ENCODE results near the gene DFFB. TPM values are rescaled to one million over a fixed set of nuclear protein-coding genes. Genes with fewer than 3 reads are reported as not detected.

DFFB gene
- total RNA-seq, 4 donors from 2014 or later = 0.82 to 8.7 (median 4.8) TPM

- no peak for TF ChIP-seq CTCF (IDR thresholded peaks at IDR 0.05; ENCODE audit: low read depth)
Observed at GRCh38 chr1:3858231-3858981, 1.1 kb downstream of the DFFB start.

- TF ChIP-seq CTCF (IDR thresholded peaks at IDR 0.05; ENCODE audit: low read depth) = no peak
Observed at GRCh38 chr1:3863231-3863935, 6.1 kb downstream of the DFFB start.

GRCh38 chr1:3864884-3865283 is 7.6 kb downstream of the DFFB start:
- no peak for TF ChIP-seq CTCF (IDR thresholded peaks at IDR 0.05; ENCODE audit: low read depth)

- TF ChIP-seq CTCF (IDR thresholded peaks at IDR 0.05; ENCODE audit: low read depth) = no peak
Observed at GRCh38 chr1:3865606-3866160, 8.4 kb downstream of the DFFB start.

GRCh38 chr1:3868464-3869006 is 11.3 kb downstream of the DFFB start:
- TF ChIP-seq CTCF (IDR thresholded peaks at IDR 0.05; ENCODE audit: low read depth) = no peak

- no peak for TF ChIP-seq CTCF (IDR thresholded peaks at IDR 0.05; ENCODE audit: low read depth)
Observed at GRCh38 chr1:3869751-3870301, 12.6 kb downstream of the DFFB start.

- TF ChIP-seq CTCF (IDR thresholded peaks at IDR 0.05; ENCODE audit: low read depth) = no peak
Observed at GRCh38 chr1:3871451-3871805, 14.2 kb downstream of the DFFB start.

Data from subcutaneous adipose tissue (tissue), 4 donors.